NCI-H69 (cell line): Measurements from ENCODE around the gene GRAMD1A.

Experiments
- DNase-seq: peaks from one replicate; lab custom pipeline; 2025; lab: John Stamatoyannopoulos, UW

GRAMD1A gene

DNA sequence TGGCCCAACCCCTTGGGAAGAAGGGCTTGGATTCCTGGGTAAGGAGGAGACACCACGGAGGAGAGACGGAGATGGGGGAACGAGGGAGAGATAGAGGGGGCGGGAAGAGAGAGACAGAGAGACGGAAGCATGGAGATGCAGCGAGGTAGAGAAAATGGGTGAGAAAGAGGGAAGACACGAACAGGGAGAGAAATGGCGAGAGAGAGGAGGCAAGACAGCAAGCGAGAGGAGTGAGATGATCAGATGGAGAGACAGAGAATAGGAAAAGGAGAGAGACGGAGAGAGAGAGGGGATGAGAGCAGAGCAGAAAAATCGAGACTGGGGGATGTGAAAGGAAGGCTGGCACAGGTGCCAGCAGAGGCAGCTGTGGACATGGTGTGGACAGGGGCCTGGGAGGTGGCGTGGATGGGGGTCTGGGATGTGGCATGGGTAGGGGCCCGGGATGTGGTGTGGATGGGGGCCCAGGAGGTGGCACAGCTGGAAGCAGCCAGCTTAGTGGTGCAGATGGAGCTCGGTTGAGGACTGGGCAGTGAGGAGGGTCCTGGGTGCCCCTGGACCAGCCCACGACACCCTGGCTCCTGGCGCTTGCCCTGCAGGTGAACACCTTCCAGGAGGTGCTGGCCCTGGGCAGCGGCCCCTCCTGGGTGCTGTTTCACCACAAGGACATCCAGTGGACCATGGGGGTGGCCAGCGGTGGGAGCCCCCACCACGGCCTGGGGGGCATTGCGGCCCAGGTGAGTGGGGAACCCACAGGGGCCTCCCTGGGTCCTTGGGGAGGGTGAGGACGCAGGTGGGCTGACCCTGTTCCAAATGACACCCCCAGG lies 75.3 kb downstream of the GRAMD1A start:
- DNase-seq: no peak

DNA sequence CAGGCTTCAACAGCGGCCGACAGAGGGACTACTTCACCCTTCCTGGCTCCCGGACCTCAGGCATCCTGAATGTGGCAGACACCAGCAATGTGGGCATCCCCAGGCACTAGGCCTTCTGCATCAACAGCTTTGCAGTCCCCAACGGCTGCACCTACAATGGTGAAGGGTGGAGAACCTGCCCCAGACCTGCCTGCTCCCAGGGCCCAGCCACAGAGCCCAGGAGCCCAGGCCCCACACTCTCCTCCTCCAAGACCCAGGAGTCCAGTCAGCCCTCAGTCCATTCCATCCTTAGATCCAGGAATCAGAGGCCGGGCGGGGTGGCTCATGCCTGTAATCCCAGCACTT lies 75.9 kb downstream of the GRAMD1A start:
- no peak for DNase-seq
